H1 (cell line): Measurements from ENCODE around the gene CAMTA1. TPM values are rescaled to one million over a fixed set of nuclear protein-coding genes. Genes with fewer than 3 reads are reported as not detected.

Source experiments
- CTCF ChIA-PET: fragments of 300-600 bp; sonication (Branson Sonifier 250); formaldehyde crosslinking; loops from one replicate; lab custom pipeline; 2021; ENCODE audit not compliant: partially characterized antibody; lab: Charles Lee
- POLR2A ChIA-PET: fragments of 300-600 bp; sonication (Branson Sonifier 250); formaldehyde crosslinking; loops from one replicate; lab custom pipeline; 2021; ENCODE audit warnings: inconsistent platforms; ENCODE audit not compliant: partially characterized antibody; lab: Charles Lee
- DNase-seq, 2 experiments: peaks; one replicate each; pipeline versions ENCODE4 v3.0.0 to v3.0.0-alpha.2; 2010 to 2022; ENCODE audit warnings: low spot score in 2 of 2, low read depth in 1 of 2, mixed read lengths in 1 of 2
- FAIRE-seq: peaks from 2 replicates; lab custom pipeline; 2011; peaks lifted over from hg19 to GRCh38; lab: Jason Lieb, UNC
- H2AFZ ChIP-seq: 2 replicates; pipeline ENCODE4 v1.8.1; 2012; ENCODE audit warnings: low read length, inconsistent platforms
- H2AK5ac ChIP-seq: 2 replicates; pipeline ENCODE4 v1.6.1; 2013; ENCODE audit warnings: low read depth, low read length
- H2BK120ac ChIP-seq: replicated peaks from 2 replicates; pipeline ENCODE3; 2013; ENCODE audit warnings: low read depth, low read length, inconsistent platforms
- H2BK12ac ChIP-seq: 2 replicates; pipeline ENCODE4 v1.6.1; 2013; ENCODE audit warnings: low read depth, low read length
- H2BK15ac ChIP-seq: 2 replicates; pipeline ENCODE4 v1.6.1; 2013; ENCODE audit warnings: low read length
- H2BK20ac ChIP-seq: 2 replicates; pipeline ENCODE4 v1.6.1; 2013; ENCODE audit warnings: low read length
- H2BK5ac ChIP-seq: 2 replicates; pipeline ENCODE4 v1.6.1; 2013; ENCODE audit warnings: low read depth, low read length
- H3K14ac ChIP-seq: 2 replicates; pipeline ENCODE4 v1.6.1; 2013; ENCODE audit warnings: inconsistent platforms; ENCODE audit not compliant: insufficient read length
- H3K18ac ChIP-seq: 2 replicates; pipeline ENCODE4 v1.6.1; 2013; ENCODE audit warnings: low read length; ENCODE audit errors: extremely low read depth
- H3K23ac ChIP-seq: 2 replicates; pipeline ENCODE4 v1.6.1; 2013; ENCODE audit warnings: inconsistent platforms; ENCODE audit not compliant: insufficient read length
- H3K23me2 ChIP-seq: 2 replicates; pipeline ENCODE4 v1.6.1; 2013; ENCODE audit warnings: low read depth, low read length
- H3K27ac ChIP-seq: 2 replicates; pipeline ENCODE4 v1.6.1; 2011; ENCODE audit warnings: low read depth, low read length, inconsistent platforms
- H3K27me3 ChIP-seq, 4 experiments: replicated peaks in 1 of 4; 1 replicate in 1 of 4; 2 replicates in 3 of 4; pipeline versions ENCODE4 v1.6.1 to v1.8.1; 2011 to 2013; ENCODE audit warnings: low read length in 3 of 4, mild to moderate bottlenecking in 3 of 4, inconsistent platforms in 2 of 4, mixed read lengths in 2 of 4, moderate library complexity in 1 of 4; ENCODE audit not compliant: control insufficient read depth in 3 of 4, insufficient read depth in 3 of 4; ENCODE audit errors: extremely low read depth in 1 of 4
- H3K36me3 ChIP-seq, 4 experiments: 2 replicates each; pipeline versions ENCODE4 v1.6.1 to v1.8.1; 2011 to 2013; ENCODE audit warnings: mild to moderate bottlenecking in 4 of 4, low read length in 3 of 4, moderate library complexity in 2 of 4, control low read depth in 1 of 4, inconsistent platforms in 1 of 4; ENCODE audit not compliant: insufficient read depth in 4 of 4, control insufficient read depth in 2 of 4
- H3K4ac ChIP-seq: replicated peaks from 2 replicates; pipeline ENCODE3; 2013; ENCODE audit warnings: low read length, low read depth, mixed read lengths, inconsistent platforms; ENCODE audit not compliant: insufficient read length
- H3K4me1 ChIP-seq, 4 experiments: replicated peaks in 1 of 4; 1 replicate in 1 of 4; 2 replicates in 3 of 4; pipeline versions ENCODE4 v1.6.1 to v1.8.1; 2011 to 2013; ENCODE audit warnings: low read length in 3 of 4, inconsistent platforms in 2 of 4, mixed read lengths in 1 of 4; ENCODE audit not compliant: insufficient read depth in 4 of 4, control insufficient read depth in 3 of 4
- H3K4me2 ChIP-seq, 2 experiments: 2 replicates each; pipeline versions ENCODE4 v1.6.1 to v1.8.1; 2011 to 2013; ENCODE audit warnings: low read depth in 2 of 2, low read length in 2 of 2, control low read depth in 1 of 2, inconsistent platforms in 1 of 2, mild to moderate bottlenecking in 1 of 2; ENCODE audit not compliant: insufficient read depth in 1 of 2
- H3K4me3 ChIP-seq, 4 experiments: fragments of 200-600, 300-600 bp in 1 of 4; sonication (generic), shearing (Covaris generic), sonication (Bioruptor Twin) in 1 of 4; 2 replicates each; pipeline versions ENCODE4 v1.5.1 to v1.8.1; 2011 to 2016; ENCODE audit warnings: low read length in 4 of 4, low read depth in 3 of 4, control low read depth in 2 of 4, inconsistent platforms in 2 of 4, mild to moderate bottlenecking in 2 of 4, mixed read lengths in 1 of 4, moderate library complexity in 1 of 4; ENCODE audit not compliant: insufficient read depth in 2 of 4; ENCODE audit errors: extremely low read depth in 1 of 4
- H3K56ac ChIP-seq: replicated peaks from 2 replicates; pipeline ENCODE3; 2013; ENCODE audit warnings: low read depth, mild to moderate bottlenecking, mixed read lengths, low read length, inconsistent platforms; ENCODE audit not compliant: insufficient read length
- H3K79me1 ChIP-seq: 2 replicates; pipeline ENCODE4 v1.6.1; 2013; ENCODE audit warnings: low read depth, low read length, control low read depth
- H3K79me2 ChIP-seq, 2 experiments: 2 replicates each; pipeline versions ENCODE4 v1.6.1 to v1.8.1; 2012 to 2013; ENCODE audit warnings: low read length in 2 of 2, mild to moderate bottlenecking in 2 of 2, inconsistent platforms in 1 of 2; ENCODE audit not compliant: insufficient read depth in 2 of 2, control insufficient read depth in 1 of 2
- H3K9ac ChIP-seq, 4 experiments: replicated peaks in 1 of 4; 1 replicate in 1 of 4; 2 replicates in 3 of 4; pipeline versions ENCODE4 v1.6.1 to v1.8.1; 2011 to 2013; ENCODE audit warnings: low read depth in 3 of 4, low read length in 3 of 4, control low read depth in 2 of 4, mild to moderate bottlenecking in 2 of 4, moderate library complexity in 2 of 4, inconsistent platforms in 1 of 4; ENCODE audit errors: extremely low read depth in 1 of 4
- H3K9me3 ChIP-seq, 2 experiments: 2 replicates each; pipeline versions ENCODE4 v1.6.1 to v1.8.1; 2012 to 2013; ENCODE audit warnings: mild to moderate bottlenecking in 2 of 2, moderate library complexity in 2 of 2, control low read depth in 1 of 2, inconsistent platforms in 1 of 2, low read depth in 1 of 2, low read length in 1 of 2, mixed read lengths in 1 of 2; ENCODE audit not compliant: insufficient read depth in 2 of 2
- H4K20me1 ChIP-seq, 2 experiments: replicated peaks in 1 of 2; 2 replicates each; pipeline versions ENCODE3 to v1.8.1; 2011 to 2013; ENCODE audit warnings: inconsistent platforms in 2 of 2, low read length in 2 of 2, mild to moderate bottlenecking in 1 of 2; ENCODE audit not compliant: insufficient read depth in 2 of 2, control insufficient read depth in 1 of 2
- H4K5ac ChIP-seq: 2 replicates; pipeline ENCODE4 v1.6.1; 2013; ENCODE audit warnings: low read length, low read depth, mixed read lengths, inconsistent platforms; ENCODE audit not compliant: insufficient read length
- H4K8ac ChIP-seq: 2 replicates; pipeline ENCODE4 v1.8.0; 2013; ENCODE audit warnings: mild to moderate bottlenecking, moderate library complexity, low read length, inconsistent platforms; ENCODE audit not compliant: insufficient read depth; ENCODE audit errors: extremely low read depth
- H4K91ac ChIP-seq: replicated peaks from 2 replicates; pipeline ENCODE3; 2013; ENCODE audit warnings: low read length, mixed read lengths, inconsistent platforms; ENCODE audit not compliant: insufficient read length
- CBX8 ChIP-seq: fragments of 300-800, 300-1000 bp; sonication (generic); IDR thresholded peaks from 2 replicates; pipeline ENCODE4 v1.7.1; 2016; ENCODE audit warnings: low read depth, low read length, borderline replicate concordance
- FOSL1 ChIP-seq: IDR thresholded peaks from 2 replicates; pipeline ENCODE4 v1.6.1; 2011; ENCODE audit warnings: mild to moderate bottlenecking, low read depth, low read length, moderate library complexity; ENCODE audit not compliant: insufficient read depth
- GABPA ChIP-seq: IDR thresholded peaks from 2 replicates; pipeline ENCODE4 v1.6.1; 2011; ENCODE audit warnings: mild to moderate bottlenecking, low read length, moderate library complexity, borderline replicate concordance; ENCODE audit not compliant: insufficient read depth
- RNF2 ChIP-seq: fragments of 200-900, 300-1000 bp; sonication (generic); IDR thresholded peaks from 2 replicates; pipeline ENCODE4 v1.7.1; 2016; ENCODE audit warnings: borderline replicate concordance, low read depth, mild to moderate bottlenecking, antibody characterized with exemption, low read length; ENCODE audit not compliant: poor library complexity, severe bottlenecking; ENCODE audit errors: missing control alignments
- SIN3A ChIP-seq, 2 experiments: IDR thresholded peaks in 1 of 2; conservative IDR thresholded peaks in 1 of 2; 2 replicates each; pipeline ENCODE4 v1.6.1; 2011 to 2012; ENCODE audit warnings: low read length in 2 of 2, improper control_type of control experiment in 1 of 2, low read depth in 1 of 2, mild to moderate bottlenecking in 1 of 2
- WGBS, 2 experiments: shearing (Covaris generic) in 1 of 2; methylation state at CpG; one replicate each; pipeline versions ENCODE4 v1.1.6 to v1.1.7; 2013 to 2015; ENCODE audit warnings: low lambda C conversion rate in 2 of 2, mixed read lengths in 2 of 2, inconsistent platforms in 1 of 2, low coverage in 1 of 2, missing lambda C conversion rate in 1 of 2; ENCODE audit not compliant: insufficient replicate concordance in 2 of 2, insufficient coverage in 1 of 2, insufficient read length in 1 of 2; ENCODE audit errors: extremely low coverage in 1 of 2, missing lambda C conversion rate in 1 of 2; 5-methylcytosine and 5-hydroxymethylcytosine counted together
- polyA plus RNA-seq, 7 experiments: library from polyadenylated mRNA; depleted of rRNA in 3 of 7; stranded (reverse) in 5 of 7; unstranded in 2 of 7; fragments of >200 nt in 5 of 7; fragments of 200-250 nt in 2 of 7; gene quantifications; 1 replicate in 5 of 7; 2 replicates in 1 of 7; 4 replicates in 1 of 7; pipeline versions ENCODE4 v1.2.1 to v1.2.3, GENCODE V29; 2011 to 2013; ENCODE audit warnings: missing spikeins in 2 of 7, mixed read lengths in 2 of 7
- total RNA-seq: library from RNA; stranded (reverse); fragmentation: NEBNext Ultra II Directional; extraction: Animal tissue kit (Norgen Biotek cat#: 25700); gene quantifications from 2 replicates; pipeline ENCODE4 v1.2.1, GENCODE V29; 2021
- TF ChIP-seq, protein P1 (sequence below), 3 experiments: IDR thresholded peaks; 1 replicate in 2 of 3; 2 replicates in 1 of 3; pipeline versions ENCODE4 v1.5.1 to v1.6.1; 2011; ENCODE audit warnings: low read length in 3 of 3, mild to moderate bottlenecking in 3 of 3, inconsistent platforms in 2 of 3, low read depth in 1 of 3, moderate library complexity in 1 of 3; ENCODE audit not compliant: insufficient read depth in 1 of 3; ENCODE audit errors: control extremely low read depth in 1 of 3
- TF ChIP-seq, protein P2 (sequence below): IDR thresholded peaks from 2 replicates; pipeline ENCODE4 v1.6.1; 2012; ENCODE audit warnings: inconsistent platforms

Gene CAMTA1
- total and polyA plus RNA-seq, 2 of the 8 experiments (the other 6 are each of a cell fraction or from before 2014, with no cell fraction given), result 65.0 to 119 TPM

DNA sequence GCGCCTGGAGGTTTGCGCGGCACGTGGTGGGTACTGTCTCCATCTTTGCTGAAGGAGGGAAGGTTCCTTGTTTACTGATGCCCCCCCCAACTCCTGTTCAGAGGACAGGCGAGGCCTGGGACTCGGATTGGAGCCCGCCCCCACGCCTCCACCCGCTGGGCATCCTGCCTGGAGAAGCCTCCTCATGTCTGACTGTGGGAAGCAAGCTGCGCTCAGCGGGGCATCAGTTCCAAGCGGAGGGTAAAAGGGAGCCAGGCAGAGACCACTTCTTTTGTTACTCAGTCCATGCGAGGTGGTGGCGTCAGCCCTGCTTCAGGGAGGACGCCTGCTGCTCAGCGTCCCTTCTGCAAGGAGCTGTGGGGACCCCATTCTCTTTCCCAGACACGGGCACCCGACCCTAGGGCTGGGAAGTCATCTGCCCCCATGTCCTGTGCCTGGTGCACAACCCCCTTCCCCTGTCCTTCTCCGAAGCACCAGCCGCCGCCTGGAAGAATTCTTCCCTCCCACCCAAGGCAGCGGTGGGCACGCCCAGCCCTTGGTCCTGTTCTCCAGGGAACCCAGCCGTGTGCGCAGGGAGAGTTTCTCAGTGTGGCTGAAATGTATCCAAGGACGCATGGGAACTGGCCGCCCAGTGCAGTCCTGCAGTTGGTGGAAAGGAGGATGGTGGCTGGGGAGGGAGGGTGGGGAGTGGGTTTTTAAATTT is 414.0 kb downstream of the CAMTA1 start:
- H3K56ac ChIP-seq, result no peak overlapping the region
- H3K23ac ChIP-seq, result no peak overlapping the region
- no peak for FAIRE-seq
- no peaks in the 10 kb centered on the region for H3K79me2 ChIP-seq
- no peak overlapping the region for H4K91ac ChIP-seq
- H3K79me1 ChIP-seq, result no peaks in the 10 kb centered on the region
- H2BK120ac ChIP-seq, result no peak overlapping the region
- peaks cover 0 to 11% (median 7%) of the 10 kb centered on the region in 4 experiments; a peak in 6 of 7 replicates for H3K4me1 ChIP-seq
- ChIA-PET POLR2A (no interaction called here), CTCF (interaction anchor here (0.8 to 1.5 kb wide), 3 partner anchors 9 to 331 kb away, joined by 3 to 7 read pairs (median 3); no protein-coding TSS in a partner anchor)
- no peak for DNase-seq
- H3K4me3 ChIP-seq, result no peak overlapping the region
- H3K9me3 ChIP-seq, result no peaks in the 10 kb centered on the region
- no peak overlapping the region for H3K9ac ChIP-seq
- H3K4me2 ChIP-seq, result peak overlapping the region; percentile 27 to 37; a peak in 2 of 4 replicates
- H3K27ac ChIP-seq, result no peak overlapping the region
- no peaks in the 10 kb centered on the region for H3K36me3 ChIP-seq
- no peak overlapping the region for H4K5ac ChIP-seq
- H2BK20ac ChIP-seq, result no peak overlapping the region
- H3K14ac ChIP-seq, result no peak overlapping the region
- TF ChIP-seq SIN3A (conservative IDR thresholded peaks at IDR 0.05 in 1 of 2, IDR thresholded peaks at IDR 0.05 in 1 of 2; ENCODE audit: low read depth in 1 of 2, low read length in 2 of 2), result no peak
- no peak for TF ChIP-seq FOSL1
- TF ChIP-seq, protein P1, sequence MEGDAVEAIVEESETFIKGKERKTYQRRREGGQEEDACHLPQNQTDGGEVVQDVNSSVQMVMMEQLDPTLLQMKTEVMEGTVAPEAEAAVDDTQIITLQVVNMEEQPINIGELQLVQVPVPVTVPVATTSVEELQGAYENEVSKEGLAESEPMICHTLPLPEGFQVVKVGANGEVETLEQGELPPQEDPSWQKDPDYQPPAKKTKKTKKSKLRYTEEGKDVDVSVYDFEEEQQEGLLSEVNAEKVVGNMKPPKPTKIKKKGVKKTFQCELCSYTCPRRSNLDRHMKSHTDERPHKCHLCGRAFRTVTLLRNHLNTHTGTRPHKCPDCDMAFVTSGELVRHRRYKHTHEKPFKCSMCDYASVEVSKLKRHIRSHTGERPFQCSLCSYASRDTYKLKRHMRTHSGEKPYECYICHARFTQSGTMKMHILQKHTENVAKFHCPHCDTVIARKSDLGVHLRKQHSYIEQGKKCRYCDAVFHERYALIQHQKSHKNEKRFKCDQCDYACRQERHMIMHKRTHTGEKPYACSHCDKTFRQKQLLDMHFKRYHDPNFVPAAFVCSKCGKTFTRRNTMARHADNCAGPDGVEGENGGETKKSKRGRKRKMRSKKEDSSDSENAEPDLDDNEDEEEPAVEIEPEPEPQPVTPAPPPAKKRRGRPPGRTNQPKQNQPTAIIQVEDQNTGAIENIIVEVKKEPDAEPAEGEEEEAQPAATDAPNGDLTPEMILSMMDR (IDR thresholded peaks at IDR 0.05; ENCODE audit: control extremely low read depth in 1 of 3, insufficient read depth in 1 of 3, low read depth in 1 of 3, low read length in 3 of 3), result no peak
- TF ChIP-seq, protein P2, sequence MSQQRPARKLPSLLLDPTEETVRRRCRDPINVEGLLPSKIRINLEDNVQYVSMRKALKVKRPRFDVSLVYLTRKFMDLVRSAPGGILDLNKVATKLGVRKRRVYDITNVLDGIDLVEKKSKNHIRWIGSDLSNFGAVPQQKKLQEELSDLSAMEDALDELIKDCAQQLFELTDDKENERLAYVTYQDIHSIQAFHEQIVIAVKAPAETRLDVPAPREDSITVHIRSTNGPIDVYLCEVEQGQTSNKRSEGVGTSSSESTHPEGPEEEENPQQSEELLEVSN, result peak; percentile 45; the same call in 1 of the 2 replicates
- no peak for TF ChIP-seq RNF2
- TF ChIP-seq CBX8, result no peak
- TF ChIP-seq GABPA, result no peak
- 79% methylated on average over 24 of the region's 27 CpGs; no CpG with 5 or more reads in 1 of the 2 experiments for WGBS, 2 experiments
- H3K4ac ChIP-seq, result no peak overlapping the region
- H2AFZ ChIP-seq, result no peak overlapping the region; the same call in 1 of the 2 replicates
- no peak overlapping the region for H2BK12ac ChIP-seq
- no peaks in the 10 kb centered on the region for H3K23me2 ChIP-seq
- no peaks in the 10 kb centered on the region for H4K20me1 ChIP-seq
- H3K27me3 ChIP-seq, result no peaks in the 10 kb centered on the region; a peak in 1 of 7 replicates
- H3K18ac ChIP-seq, result no peak overlapping the region
- no peak overlapping the region for H2BK5ac ChIP-seq
- H4K8ac ChIP-seq, result no peak overlapping the region; the same call in 1 of the 2 replicates
- H2AK5ac ChIP-seq, result no peak overlapping the region
- no peak overlapping the region for H2BK15ac ChIP-seq
